IMR-90 (cell line): ENCODE data around the gene TP53BP1. TPM values are rescaled to one million over a fixed set of nuclear protein-coding genes. Genes with fewer than 3 reads are reported as not detected.

Source experiments
- ATAC-seq: fragments of 200-7000 bp; cut with Tn5 transposase; 2 replicates; pipeline ENCODE4 v1.9.1; 2020; ENCODE audit warnings: low read depth, mild to moderate bottlenecking, moderate library complexity
- BruUV-seq: library from RNA; stranded (reverse); fragments of 400-500 nt; replicated peaks from 2 replicates; lab custom pipeline; 2021; lab: Mats Ljungman, UMichigan
- CTCF ChIA-PET: fragments of 300-600 bp; formaldehyde crosslinking; extraction: SDS; loops from one replicate; lab custom pipeline; 2021; ENCODE audit warnings: antibody characterized with exemption; lab: Yijun Ruan, JAX
- POLR2A ChIA-PET: fragments of 300-600 bp; sonication (Branson Sonifier 250); formaldehyde crosslinking; loops from one replicate; lab custom pipeline; 2022; ENCODE audit warnings: antibody characterized with exemption; ENCODE audit not compliant: unreplicated experiment; lab: Charles Lee
- DNase-seq: peaks from one replicate; pipeline ENCODE4 v3.0.0; 2013
- H2AFZ ChIP-seq: replicated peaks from 2 replicates; pipeline ENCODE3; 2013; ENCODE audit warnings: low read length, mild to moderate bottlenecking; ENCODE audit not compliant: poor library complexity
- H2AK5ac ChIP-seq: 2 replicates; pipeline ENCODE4 v1.6.1; 2013; ENCODE audit warnings: low read depth, low read length, inconsistent platforms
- H2AK9ac ChIP-seq: replicated peaks from 2 replicates; pipeline ENCODE3; 2013; ENCODE audit warnings: mild to moderate bottlenecking, low read depth, low read length, moderate library complexity; ENCODE audit not compliant: poor library complexity
- H2BK120ac ChIP-seq: 2 replicates; pipeline ENCODE4 v1.6.1; 2013; ENCODE audit warnings: low read depth, low read length, inconsistent platforms
- H2BK15ac ChIP-seq: 3 replicates; pipeline ENCODE4 v1.6.1; 2013; ENCODE audit warnings: low read depth, low read length, inconsistent platforms
- H2BK20ac ChIP-seq: 2 replicates; pipeline ENCODE4 v1.6.1; 2013; ENCODE audit warnings: low read depth, mild to moderate bottlenecking, inconsistent platforms, low read length, moderate library complexity
- H2BK5ac ChIP-seq: 2 replicates; pipeline ENCODE4 v1.6.1; 2013; ENCODE audit warnings: mild to moderate bottlenecking, low read depth, low read length, inconsistent platforms; ENCODE audit not compliant: poor library complexity, severe bottlenecking
- H3K14ac ChIP-seq: replicated peaks from 2 replicates; pipeline ENCODE4 v1.6.1; 2013; ENCODE audit warnings: low read depth, low read length, inconsistent platforms
- H3K18ac ChIP-seq: 2 replicates; pipeline ENCODE4 v1.6.1; 2013; ENCODE audit warnings: low read depth, low read length, control low read depth
- H3K23ac ChIP-seq: 2 replicates; pipeline ENCODE4 v1.6.1; 2013; ENCODE audit warnings: low read depth, low read length, inconsistent platforms
- H3K27ac ChIP-seq: 2 replicates; pipeline ENCODE4 v1.5.1; 2013; ENCODE audit warnings: mild to moderate bottlenecking, control low read depth, low read length; ENCODE audit not compliant: insufficient read depth
- H3K27me3 ChIP-seq: 2 replicates; pipeline ENCODE4 v1.6.1; 2013; ENCODE audit warnings: low read length; ENCODE audit not compliant: control insufficient read depth, insufficient read depth
- H3K36me3 ChIP-seq: 2 replicates; pipeline ENCODE4 v1.6.1; 2013; ENCODE audit warnings: low read length, mixed read lengths; ENCODE audit not compliant: control insufficient read depth, insufficient read depth
- H3K4ac ChIP-seq: 2 replicates; pipeline ENCODE4 v1.6.1; 2013; ENCODE audit warnings: low read depth, low read length, inconsistent platforms
- H3K4me1 ChIP-seq: 2 replicates; pipeline ENCODE4 v1.6.1; 2013; ENCODE audit warnings: low read length, mixed read lengths; ENCODE audit not compliant: control insufficient read depth, insufficient read depth
- H3K4me2 ChIP-seq: 2 replicates; pipeline ENCODE4 v1.6.1; 2013; ENCODE audit warnings: low read depth, mild to moderate bottlenecking, control low read depth, low read length, moderate library complexity
- H3K4me3 ChIP-seq: 2 replicates; pipeline ENCODE4 v1.5.1; 2013; ENCODE audit warnings: low read depth, mild to moderate bottlenecking, control low read depth, low read length, moderate library complexity; ENCODE audit not compliant: insufficient read depth
- H3K56ac ChIP-seq: 2 replicates; pipeline ENCODE4 v1.6.1; 2013; ENCODE audit warnings: low read length, inconsistent platforms; ENCODE audit not compliant: insufficient read depth; ENCODE audit errors: extremely low read depth
- H3K79me1 ChIP-seq, 2 experiments: 2 replicates each; pipeline ENCODE4 v1.6.1; 2013; ENCODE audit warnings: low read length in 2 of 2, inconsistent platforms in 1 of 2, low read depth in 1 of 2
- H3K9ac ChIP-seq: 2 replicates; pipeline ENCODE4 v1.6.1; 2013; ENCODE audit warnings: low read depth, low read length, control low read depth
- H3K9me1 ChIP-seq: 2 replicates; pipeline ENCODE4 v1.6.1; 2013; ENCODE audit warnings: low read length, inconsistent platforms; ENCODE audit not compliant: insufficient read depth
- H3K9me3 ChIP-seq: 2 replicates; pipeline ENCODE4 v1.6.1; 2013; ENCODE audit warnings: low read length; ENCODE audit not compliant: control insufficient read depth, insufficient read depth
- H4K20me1 ChIP-seq: 2 replicates; pipeline ENCODE4 v1.6.1; 2013; ENCODE audit warnings: low read length, inconsistent platforms; ENCODE audit not compliant: insufficient read depth
- H4K5ac ChIP-seq: 2 replicates; pipeline ENCODE4 v1.6.1; 2013; ENCODE audit warnings: mild to moderate bottlenecking, low read depth, low read length, control low read depth
- H4K8ac ChIP-seq, 2 experiments: 2 replicates each; pipeline ENCODE4 v1.6.1; 2013; ENCODE audit warnings: low read depth in 2 of 2, low read length in 2 of 2, control low read depth in 1 of 2, inconsistent platforms in 1 of 2
- H4K91ac ChIP-seq: 2 replicates; pipeline ENCODE4 v1.6.1; 2013; ENCODE audit warnings: low read depth, low read length, inconsistent platforms; ENCODE audit not compliant: insufficient read depth
- CEBPB ChIP-seq: IDR thresholded peaks from 2 replicates; pipeline ENCODE4 v1.6.1; 2012; ENCODE audit warnings: low read depth, low read length, improper control_type of control experiment
- FOS ChIP-seq: fragments of 150-350 bp; IDR thresholded peaks from 2 replicates; pipeline ENCODE4 v1.6.1; 2016; ENCODE audit warnings: low read depth, low read length
- MAFK ChIP-seq: IDR thresholded peaks from 2 replicates; pipeline ENCODE4 v1.6.1; 2012; ENCODE audit warnings: low read depth, low read length, improper control_type of control experiment
- MXI1 ChIP-seq: IDR thresholded peaks from 2 replicates; pipeline ENCODE4 v1.6.1; 2012; ENCODE audit warnings: low read depth, mild to moderate bottlenecking, low read length, moderate library complexity, borderline replicate concordance
- NFE2L2 ChIP-seq: fragments of 150-350 bp; IDR thresholded peaks from 2 replicates; pipeline ENCODE4 v1.6.1; 2016; ENCODE audit warnings: low read depth, mild to moderate bottlenecking, low read length
- RFX5 ChIP-seq: IDR thresholded peaks from 2 replicates; pipeline ENCODE4 v1.8.0; 2012; ENCODE audit warnings: low read depth, mild to moderate bottlenecking, low read length, moderate library complexity
- WGBS, 2 experiments: methylation state at CpG; one replicate each; pipeline versions ENCODE4 v1.1.5 to v1.1.7; 2013; ENCODE audit warnings: missing lambda C conversion rate in 2 of 2; ENCODE audit not compliant: insufficient read length in 1 of 2; ENCODE audit errors: extremely low coverage in 2 of 2; 5-methylcytosine and 5-hydroxymethylcytosine counted together
- dilution Hi-C: fragments of 300-500 bp; cut with HindIII; formaldehyde crosslinking; loops from one replicate; pipeline ENCODE4 v1.14.3; 2018; ENCODE audit warnings: low sequenced_read_pairs; ENCODE audit not compliant: unreplicated experiment
- in situ Hi-C: fragments of 300-500 bp; cut with MboI; formaldehyde crosslinking; loops from 3 replicates; pipeline ENCODE4 v1.14.3; 2019; ENCODE audit warnings: low sequenced_read_pairs, inconsistent platforms, mixed read lengths
- intact Hi-C: fragments of 100-400 bp; cut with micrococcal nuclease; formaldehyde crosslinking; loops from 2 replicates; pipeline ENCODE4 v1.10.0; 2022
- polyA plus RNA-seq, 3 experiments: library from polyadenylated mRNA; depleted of rRNA; stranded (reverse); fragments of >200 nt; gene quantifications; 2 replicates each; pipeline ENCODE4 v1.2.3, GENCODE V29; 2012; ENCODE audit warnings: low replicate concordance in 1 of 3
- total RNA-seq: library from RNA; depleted of rRNA; stranded (reverse); fragments of >200 nt; gene quantifications from 2 replicates; pipeline ENCODE4 v1.2.3, GENCODE V29; 2012

Gene TP53BP1
- total and polyA plus RNA-seq, 2 of the 4 experiments (the other 2 are of a cell fraction): 36.3 to 64.5 TPM

- Histone ChIP-seq H2AFZ (no peak overlapping the region), H3K27ac (no peak overlapping the region), H3K79me1 (peaks cover 27 to 48% of the 10 kb centered on the region in 2 experiments), H3K56ac (no peak overlapping the region), H3K14ac (no peak overlapping the region), H2BK5ac (no peak overlapping the region), H4K20me1 (peaks cover 4% of the 10 kb centered on the region; the same call in 1 of the 2 replicates), H3K9me1 (peaks cover 2% of the 10 kb centered on the region; the same call in 1 of the 2 replicates), H3K4ac (no peak overlapping the region), H3K4me2 (no peak overlapping the region), H3K23ac (no peak overlapping the region), H2BK15ac (no peak overlapping the region), H3K27me3 (no peaks in the 10 kb centered on the region), H2AK5ac (no peak overlapping the region), H3K9ac (no peak overlapping the region), H3K4me3 (no peak overlapping the region), H2AK9ac (no peak overlapping the region), H4K8ac (no peak overlapping the region), H2BK20ac (no peak overlapping the region), H4K91ac (no peak overlapping the region), H3K18ac (no peak overlapping the region), H3K9me3 (no peaks in the 10 kb centered on the region), H4K5ac (no peak overlapping the region), H2BK120ac (no peak overlapping the region), H3K4me1 (peaks cover 3% of the 10 kb centered on the region; the same call in 1 of the 2 replicates), H3K36me3 (peaks cover 27% of the 10 kb centered on the region)
- WGBS, 2 experiments: no CpG with 5 or more reads among the region's 3 CpGs
- BruUV-seq: TSS peak; percentile 22
- no peak for TF ChIP-seq CEBPB
- TF ChIP-seq NFE2L2: no peak
- no peak for TF ChIP-seq RFX5
- TF ChIP-seq FOS: no peak
- TF ChIP-seq MAFK: no peak
- no peak for TF ChIP-seq MXI1
- dilution Hi-C loops: no loop called here
- CTCF ChIA-PET: no interaction called here
- in situ Hi-C loops: no loop called here
- POLR2A ChIA-PET: no interaction called here
- intact Hi-C loops: no loop called here
- ATAC-seq: no peak
- no peak for DNase-seq
Observed at GRCh38 chr15:43488790-43489189, 4.2 kb downstream of the TP53BP1 start.
